ENCODE measurements around the gene TREML4.

Gene TREML4

DNA sequence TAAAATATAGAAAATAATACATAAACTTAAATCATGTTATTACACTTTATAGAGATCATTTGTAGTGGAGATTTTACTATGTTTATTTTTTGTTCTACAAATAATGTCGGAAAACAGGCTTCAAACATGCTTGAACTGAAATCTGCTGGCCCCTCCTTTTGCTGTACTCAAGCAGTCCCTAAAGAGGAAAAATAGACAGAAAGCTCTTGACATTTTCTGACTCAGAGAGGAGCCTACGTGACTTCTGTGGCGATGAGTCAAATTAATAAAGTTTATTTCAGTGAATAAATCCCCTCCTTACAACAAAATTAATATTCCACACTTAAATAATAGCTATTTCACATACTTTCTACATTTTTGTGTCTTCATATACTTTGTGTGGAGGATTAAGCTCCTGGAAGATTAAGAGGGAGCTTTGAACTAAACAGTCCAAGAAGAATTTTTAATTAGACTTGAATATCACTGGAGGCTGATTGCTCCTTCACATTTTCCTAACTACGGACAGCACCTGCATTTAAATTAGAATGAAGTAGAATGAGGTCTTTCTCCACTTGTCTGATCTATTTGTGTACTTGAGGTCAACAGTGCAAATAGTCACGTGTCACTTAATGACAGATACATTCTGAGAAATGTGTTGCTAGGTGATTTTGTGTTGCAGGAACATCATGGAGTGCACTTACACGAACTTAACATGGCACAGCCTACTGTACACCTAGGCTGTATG, 60.0 kb downstream of the TREML4 start:
- no peak for DNase-seq (ENCODE audit: low spot score)

All from AG20443 (cell line).